Kidney epithelial cell (primary cell): ENCODE data around the gene ZEB2. TPM values are rescaled to one million over a fixed set of nuclear protein-coding genes. Genes with fewer than 3 reads are reported as not detected.

Experiments used
- DNase-seq: peaks from one replicate; pipeline ENCODE4 v3.0.0-alpha.2; 2010; ENCODE audit warnings: low read depth
- H3K27me3 ChIP-seq: 2 replicates; pipeline ENCODE4 v1.6.0; 2011; ENCODE audit warnings: low read length; ENCODE audit not compliant: control insufficient read depth, insufficient read depth
- H3K36me3 ChIP-seq: 2 replicates; pipeline ENCODE4 v1.5.1; 2011; ENCODE audit warnings: low read length; ENCODE audit not compliant: control insufficient read depth, insufficient read depth
- H3K4me3 ChIP-seq: 2 replicates; pipeline ENCODE4 v1.5.1; 2011; ENCODE audit warnings: low read depth, mild to moderate bottlenecking, control low read depth, low read length
- CTCF ChIP-seq: IDR thresholded peaks from 2 replicates; pipeline ENCODE4 v1.5.1; 2011; ENCODE audit warnings: mild to moderate bottlenecking, moderate library complexity, low read length, control low read depth, inconsistent platforms; ENCODE audit not compliant: insufficient read depth, poor library complexity, severe bottlenecking
- total RNA-seq: library from RNA; depleted of rRNA; stranded (reverse); fragments of >200 nt; gene quantifications from 2 replicates; pipeline ENCODE4 v1.2.3, GENCODE V29; 2015

ZEB2 gene
- total RNA-seq, 1 donor from 2014 or later = 14.7 TPM

DNA sequence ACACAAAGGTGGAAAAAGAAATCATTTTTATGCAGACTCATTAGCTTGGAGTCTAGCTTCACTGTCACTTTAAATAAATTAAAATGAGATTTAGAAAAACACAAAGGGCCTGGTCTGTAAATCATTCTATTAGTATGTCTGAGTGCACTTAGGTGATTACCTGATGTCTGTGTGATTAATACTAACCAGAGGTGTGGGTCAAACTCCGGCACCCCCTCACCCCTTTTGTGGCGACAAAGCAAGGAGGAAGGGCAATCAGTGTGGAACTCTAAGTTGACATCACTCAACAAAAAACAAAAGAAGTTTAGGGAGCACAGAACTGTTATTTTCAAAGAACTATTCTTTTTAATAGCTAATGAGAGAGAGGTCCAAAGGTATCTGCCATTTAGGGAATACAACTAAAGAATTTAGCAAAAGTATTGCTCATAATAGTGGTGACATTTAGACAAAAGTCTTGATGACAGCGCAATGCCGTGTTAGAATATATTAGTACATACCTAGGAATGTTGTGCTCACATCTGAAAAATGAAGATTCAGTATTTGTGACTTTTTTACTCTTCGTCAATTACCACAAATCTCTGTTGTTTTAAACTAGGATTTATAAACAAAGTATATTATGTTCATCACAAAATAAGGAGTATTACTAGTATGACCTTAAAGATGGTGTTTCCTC, 66.3 kb downstream of the ZEB2 start:
- Histone ChIP-seq H3K27me3 (no peaks in the 10 kb centered on the region), H3K4me3 (no peak overlapping the region), H3K36me3 (no peaks in the 10 kb centered on the region)
- TF ChIP-seq CTCF = no peak
- DNase-seq = no peak

DNA sequence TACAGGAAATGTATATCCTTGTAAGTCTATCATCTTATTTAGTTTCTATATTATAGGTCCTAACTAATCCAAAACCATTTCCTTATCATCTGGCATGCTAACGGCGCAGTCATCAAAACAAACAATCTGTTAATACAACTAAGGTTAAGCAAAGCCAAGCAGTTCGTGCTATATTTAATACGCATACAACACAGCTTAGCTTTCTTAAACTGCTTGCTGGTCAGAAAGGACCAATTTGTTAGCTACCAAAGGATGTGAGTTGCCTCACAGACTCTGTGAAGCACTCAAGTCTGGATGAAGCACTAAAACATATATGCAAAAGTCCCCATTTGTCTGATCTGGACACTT, 67.0 kb downstream of the ZEB2 start:
- no peak for DNase-seq
- Histone ChIP-seq H3K27me3 (no peaks in the 10 kb centered on the region), H3K36me3 (no peaks in the 10 kb centered on the region), H3K4me3 (no peak overlapping the region)
- TF ChIP-seq CTCF = no peak

DNA sequence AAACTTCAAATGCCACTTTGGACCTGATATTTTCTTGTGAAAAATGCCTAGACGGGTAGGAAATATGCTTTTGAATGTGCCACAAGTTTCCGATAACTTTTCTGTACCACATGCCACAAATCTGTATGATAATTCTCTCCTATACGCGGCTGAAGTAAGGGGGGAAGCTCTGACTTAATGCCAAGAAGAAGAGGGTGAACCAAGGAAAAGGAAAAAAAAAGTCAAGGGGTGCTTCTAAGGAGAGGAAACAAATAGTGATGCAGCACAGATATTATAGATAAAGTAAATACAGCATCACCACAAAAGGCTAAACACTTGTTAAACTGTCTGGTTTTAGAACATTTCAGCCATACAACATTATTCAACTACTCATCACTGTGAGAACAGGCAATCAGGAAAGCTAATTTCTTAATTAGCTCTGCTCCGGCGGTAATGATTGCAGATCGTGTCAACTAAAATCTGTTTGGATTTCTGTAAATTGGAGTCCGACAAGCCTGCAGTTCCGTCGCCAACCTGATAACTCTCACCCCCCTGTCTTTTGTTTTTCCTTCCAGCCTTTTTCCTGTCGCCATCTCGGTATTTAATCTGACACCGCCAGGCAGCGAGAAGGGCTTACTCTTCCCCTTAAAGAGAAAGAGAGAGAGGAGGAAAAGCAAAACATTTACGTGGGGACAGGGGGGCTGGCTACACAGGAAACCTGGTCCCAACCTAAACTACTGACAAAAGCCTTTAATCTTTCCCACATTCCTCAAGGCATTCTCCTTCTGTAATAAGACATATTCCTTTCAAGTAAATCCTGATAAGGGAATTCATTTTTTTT, 67.5 kb downstream of the ZEB2 start:
- no peak for DNase-seq
- Histone ChIP-seq H3K36me3 (no peaks in the 10 kb centered on the region), H3K4me3 (peak overlapping the region; percentile 9), H3K27me3 (no peaks in the 10 kb centered on the region)
- TF ChIP-seq CTCF = peak; percentile 28

GRCh38 chr2:144451443-144451842, 68.5 kb downstream of the ZEB2 start:
- Histone ChIP-seq H3K36me3 (no peaks in the 10 kb centered on the region), H3K27me3 (no peaks in the 10 kb centered on the region), H3K4me3 (no peak overlapping the region)
- no peak for DNase-seq
- no peak for TF ChIP-seq CTCF

- Histone ChIP-seq H3K27me3 (no peaks in the 10 kb centered on the region), H3K36me3 (no peaks in the 10 kb centered on the region), H3K4me3 (no peak overlapping the region)
- peak; percentile 50 for TF ChIP-seq CTCF
- DNase-seq = no peak
Measured at GRCh38 chr2:144449028-144449406, 70.9 kb downstream of the ZEB2 start.
